ENCODE results near the gene PKD1L1.

Gene PKD1L1

DNA sequence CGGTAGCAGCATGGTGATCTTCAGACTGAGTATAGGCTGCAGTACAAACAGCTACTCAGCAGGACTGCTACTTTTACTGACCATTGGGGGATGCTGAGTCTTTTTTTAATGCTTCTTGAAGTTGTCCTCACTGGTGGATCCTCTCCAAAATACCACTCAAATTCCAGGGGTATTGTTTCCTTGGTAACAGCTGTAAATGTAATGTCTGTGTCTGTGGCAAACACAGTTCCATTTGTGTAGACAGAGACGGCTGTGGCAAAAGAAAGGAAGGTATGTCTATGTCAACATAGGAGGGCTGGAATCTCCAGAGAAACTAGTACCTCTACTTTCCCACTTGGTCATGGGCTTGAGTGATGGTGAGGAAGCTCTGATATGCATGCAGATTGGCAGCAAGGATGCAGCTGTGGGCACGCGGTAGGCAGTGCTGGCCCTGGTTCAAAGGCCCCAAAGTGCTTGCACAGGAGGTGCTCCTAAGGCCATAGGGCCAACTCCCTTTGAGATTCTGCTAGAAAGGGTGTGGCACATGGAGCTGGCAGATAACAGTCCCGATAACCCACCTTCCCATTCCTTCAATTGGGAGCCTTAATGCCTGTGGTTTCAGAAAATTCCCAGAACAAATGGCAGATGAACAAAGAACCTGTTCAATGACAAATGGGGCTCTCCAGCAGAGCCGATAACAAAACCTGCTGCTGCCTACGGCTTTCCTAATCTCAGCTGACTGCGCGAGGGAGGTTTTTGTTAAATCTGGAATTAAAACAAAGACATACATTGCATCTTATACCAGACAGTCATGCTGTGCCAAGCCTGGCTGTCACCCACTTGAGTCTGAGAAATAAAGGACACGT, 43.0 kb downstream of the PKD1L1 start:
- DNase-seq (ENCODE audit: low read depth), result no peak

- no peak for DNase-seq (ENCODE audit: low read depth)
Observed at GRCh38 chr7:47902013-47902412, 46.3 kb downstream of the PKD1L1 start.

DNA sequence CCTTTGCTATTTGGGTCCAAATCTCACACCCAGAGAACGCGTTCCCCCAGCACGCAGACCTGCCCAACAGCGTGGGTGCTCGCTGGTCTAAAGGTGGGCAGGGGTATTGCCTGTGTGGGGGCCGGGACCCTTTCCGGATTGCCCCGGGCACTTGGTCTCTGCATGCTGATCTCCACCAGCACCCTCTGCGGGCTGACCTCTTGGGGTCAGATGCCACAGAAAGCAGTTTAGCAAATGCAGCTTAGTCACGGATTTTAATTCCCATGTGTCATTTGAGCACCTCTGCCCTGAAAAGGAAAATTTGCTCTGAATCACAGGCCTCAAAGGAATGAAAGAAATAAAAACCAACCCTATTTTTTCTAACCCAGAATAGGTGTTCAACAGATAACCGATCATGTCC, 46.7 kb downstream of the PKD1L1 start:
- DNase-seq (ENCODE audit: low read depth), result no peak

DNA sequence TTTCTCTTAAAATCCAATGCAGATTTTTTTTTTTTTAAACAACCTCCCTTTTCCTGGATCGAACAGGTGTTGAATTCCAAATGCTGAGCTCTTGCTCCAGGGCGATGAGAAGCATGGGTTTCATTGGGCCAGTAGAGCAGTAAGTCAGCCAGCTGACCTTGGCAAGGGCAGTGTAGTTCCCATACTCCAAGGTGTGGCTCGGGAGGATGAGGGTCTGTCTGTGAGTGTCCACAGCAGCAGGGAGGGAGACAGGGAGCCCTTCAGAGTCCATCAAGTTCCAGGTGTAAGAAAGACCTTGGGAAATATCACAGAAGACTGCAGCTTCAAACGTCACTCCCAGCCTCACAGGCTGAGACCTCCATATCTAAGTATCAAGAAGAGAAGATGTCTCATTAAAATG, 50.4 kb downstream of the PKD1L1 start:
- DNase-seq (ENCODE audit: low read depth), result no peak

- no peak for DNase-seq (ENCODE audit: low read depth)
Observed at GRCh38 chr7:47896809-47897423, 51.4 kb downstream of the PKD1L1 start.

DNA sequence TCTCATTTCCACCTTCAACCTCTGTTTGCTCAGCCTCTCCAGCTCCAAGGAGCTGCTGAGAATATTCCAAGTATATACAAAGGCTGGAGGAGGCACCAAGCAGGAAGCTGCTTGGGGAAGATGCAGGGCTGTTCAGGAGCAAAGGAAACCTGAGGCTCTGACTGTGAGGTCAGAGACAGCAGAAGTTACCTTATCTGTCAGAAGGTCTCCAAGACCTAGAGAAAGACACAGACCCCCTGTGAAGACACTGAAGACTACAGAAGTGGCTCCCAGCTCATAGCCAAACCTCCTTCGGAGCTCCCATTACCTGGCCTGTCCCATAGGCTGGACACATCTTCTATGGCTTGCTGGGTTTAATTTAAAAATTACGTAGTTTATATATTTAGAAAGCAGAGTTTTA, 53.2 kb downstream of the PKD1L1 start:
- DNase-seq (ENCODE audit: low read depth), result no peak

GRCh38 chr7:47893721-47894365, 54.4 kb downstream of the PKD1L1 start:
- DNase-seq (ENCODE audit: low read depth), result no peak

DNA sequence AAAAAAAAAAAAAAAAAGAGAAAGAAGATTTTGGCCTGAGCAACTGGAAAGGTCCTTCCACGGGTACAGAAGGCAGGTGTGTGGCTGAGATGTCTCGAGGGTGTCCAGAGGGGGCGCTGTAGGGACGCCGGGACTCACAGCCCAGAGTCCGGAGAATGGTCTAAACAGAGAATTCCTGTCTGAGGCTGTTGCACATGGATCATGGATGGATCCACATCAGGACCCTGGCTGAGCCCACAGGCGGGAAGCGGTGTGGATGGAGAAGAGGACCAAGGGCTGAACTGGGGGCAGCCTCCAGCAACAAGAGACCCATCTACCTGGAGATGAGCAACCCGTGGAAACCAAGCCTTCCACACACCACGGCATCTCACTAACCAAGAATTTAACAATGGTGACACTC, 55.0 kb downstream of the PKD1L1 start:
- no peak for DNase-seq (ENCODE audit: low read depth)

DNA sequence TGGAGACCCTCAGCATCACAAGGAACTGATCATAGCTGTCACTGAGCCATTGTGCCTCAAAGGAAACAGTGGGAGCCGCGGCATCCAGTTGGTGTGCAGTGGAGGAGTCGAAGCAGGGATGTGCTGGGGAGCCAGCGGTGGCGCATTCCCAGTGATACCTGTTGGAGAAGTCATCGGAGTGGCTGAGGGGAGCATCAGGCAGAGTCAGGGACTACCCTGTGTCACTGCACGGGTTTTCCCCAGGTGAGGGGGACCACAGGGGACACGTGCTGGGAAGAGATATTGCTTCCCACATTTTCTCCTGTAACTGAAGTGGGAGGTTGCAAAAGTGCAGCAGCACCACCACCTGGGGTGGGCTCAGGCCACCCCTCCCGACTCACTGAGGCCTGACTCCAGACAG, 57.7 kb downstream of the PKD1L1 start:
- no peak for DNase-seq (ENCODE audit: low read depth)

DNA sequence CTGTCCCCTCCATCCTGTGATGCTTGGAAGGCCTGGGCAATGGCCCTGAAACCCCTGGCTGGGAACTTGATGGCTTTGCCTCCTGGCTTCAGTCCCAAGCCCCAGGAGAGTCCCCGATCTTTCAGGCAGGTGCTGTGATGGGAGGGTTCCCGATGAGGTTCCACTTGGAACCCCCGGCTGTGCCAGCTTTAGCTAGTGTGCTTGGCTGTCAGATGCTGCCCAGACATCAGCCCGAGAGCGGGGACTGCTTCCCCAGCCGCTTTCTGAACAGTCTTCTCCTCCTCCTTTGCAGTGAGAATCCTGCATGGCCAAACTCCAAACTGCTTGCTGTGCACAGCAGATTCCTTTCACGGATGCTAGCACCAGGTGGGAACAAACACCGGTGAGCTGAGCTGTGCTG, 58.1 kb downstream of the PKD1L1 start:
- no peak for DNase-seq (ENCODE audit: low read depth)

DNA sequence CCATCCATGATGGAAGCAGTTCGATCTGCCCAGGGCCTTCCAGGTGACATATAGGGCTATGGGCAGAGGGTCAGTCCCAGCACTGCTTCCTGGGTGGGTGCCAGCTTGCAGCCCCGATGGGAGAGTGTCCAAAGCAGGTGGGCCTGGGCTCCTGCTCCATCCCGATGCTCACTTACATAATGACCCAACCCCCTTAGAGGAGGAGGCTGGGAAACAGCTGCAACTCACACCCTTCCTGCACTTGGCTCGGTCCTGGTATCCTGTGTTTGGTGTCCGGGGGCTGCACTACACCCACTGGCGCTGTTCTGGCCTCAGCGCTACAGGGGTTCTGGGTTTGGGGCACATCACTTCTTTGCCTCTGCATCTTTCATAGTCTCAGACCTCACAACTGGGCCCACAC, 58.5 kb downstream of the PKD1L1 start:
- DNase-seq (ENCODE audit: low read depth), result no peak

- DNase-seq (ENCODE audit: low read depth), result no peak
Observed at GRCh38 chr7:47888371-47889265, 59.6 kb downstream of the PKD1L1 start.

GRCh38 chr7:47887016-47887640, 61.1 kb downstream of the PKD1L1 start:
- no peak for DNase-seq (ENCODE audit: low read depth)

DNA sequence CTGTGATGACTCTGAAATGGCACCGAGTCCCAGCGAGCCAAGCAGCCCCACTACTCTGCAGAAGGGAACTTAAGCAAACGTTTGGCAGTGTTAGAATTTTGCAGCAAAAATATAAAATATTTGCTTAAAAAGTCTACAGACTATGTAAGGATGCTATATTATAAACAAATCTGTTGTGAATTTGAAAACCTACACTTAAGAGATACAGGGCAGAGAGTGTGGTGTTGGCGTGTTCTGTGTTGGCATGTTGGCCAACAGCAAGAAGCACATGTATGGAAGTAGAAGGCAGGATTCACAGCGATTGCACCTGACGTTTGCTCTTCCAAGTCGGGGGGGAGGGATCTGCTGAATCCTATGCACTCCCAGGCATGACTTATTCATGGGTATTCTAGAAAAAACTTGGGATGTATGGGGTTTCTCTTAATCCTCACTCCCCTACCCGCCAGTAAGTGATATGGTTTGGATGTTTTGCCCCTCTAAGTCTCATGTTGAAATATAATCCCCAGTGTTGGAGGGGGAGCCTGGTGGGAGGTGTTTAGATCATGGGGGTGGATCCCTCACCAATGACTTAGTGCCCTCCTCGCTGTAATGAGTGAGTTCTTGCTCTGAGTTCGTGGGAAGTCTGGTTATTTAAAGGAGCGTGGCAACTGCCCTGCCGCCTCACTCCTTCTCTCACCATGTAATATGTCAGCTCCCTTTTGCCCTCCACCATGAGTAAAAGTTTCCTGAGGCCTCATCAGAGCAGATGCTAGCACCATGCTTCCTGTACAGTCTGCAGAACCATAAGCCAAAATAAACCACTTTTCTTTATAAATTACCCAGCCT, 62.1 kb downstream of the PKD1L1 start:
- DNase-seq (ENCODE audit: low read depth), result no peak

DNA sequence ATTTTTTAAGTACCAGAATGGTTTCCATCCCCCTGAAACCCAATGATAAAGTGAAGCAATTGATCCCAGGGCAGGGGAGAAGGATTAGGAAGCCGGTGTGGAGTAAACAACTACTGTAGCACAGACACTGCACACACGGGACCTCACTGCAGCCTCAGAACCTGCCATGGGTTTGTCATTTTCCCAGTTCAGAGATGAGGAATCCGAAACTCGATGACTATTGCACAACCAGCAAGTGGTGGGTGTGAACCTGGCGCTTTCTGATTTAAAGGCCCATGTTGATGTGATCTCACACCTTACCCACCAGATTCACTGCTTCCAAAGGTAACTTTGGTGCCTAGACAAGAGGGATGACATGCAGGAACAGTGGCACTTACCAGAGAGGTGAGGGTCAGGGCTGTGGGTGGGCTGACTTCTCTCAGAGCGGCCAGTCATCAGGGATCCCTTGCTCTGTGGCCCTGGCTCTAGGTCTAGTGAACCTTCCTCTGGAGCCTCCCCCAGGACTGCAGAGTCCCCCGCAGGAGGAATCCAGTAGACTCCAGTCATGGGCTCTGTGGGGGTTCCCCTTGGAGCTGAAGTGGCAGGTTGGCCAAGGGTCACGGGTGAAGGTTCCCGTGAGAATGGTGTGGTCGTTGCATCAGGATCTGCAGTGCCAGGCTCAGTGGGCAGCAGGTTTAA, 62.8 kb downstream of the PKD1L1 start:
- DNase-seq (ENCODE audit: low read depth), result no peak

DNA sequence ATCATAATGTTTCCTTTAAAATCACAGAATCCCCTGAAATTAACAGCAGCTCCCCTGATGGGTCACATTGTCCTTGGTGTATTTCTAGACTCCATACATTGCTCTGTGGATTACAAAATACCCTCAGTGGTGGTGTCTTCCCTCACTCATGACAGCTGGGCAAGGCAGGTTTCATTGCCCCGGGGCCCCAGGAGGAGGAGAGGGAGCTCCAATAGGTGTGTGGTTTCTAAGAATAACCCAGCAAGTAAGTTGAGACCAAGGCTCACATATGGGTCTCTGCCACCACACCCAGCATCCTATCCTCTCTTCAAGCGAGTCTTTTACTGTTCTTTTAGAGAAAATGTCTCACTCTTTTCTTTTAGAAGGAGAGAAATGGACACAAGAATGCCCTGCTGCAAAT, 63.6 kb downstream of the PKD1L1 start:
- no peak for DNase-seq (ENCODE audit: low read depth)

GRCh38 chr7:47882635-47883034, 65.6 kb downstream of the PKD1L1 start:
- no peak for DNase-seq (ENCODE audit: low read depth)

DNA sequence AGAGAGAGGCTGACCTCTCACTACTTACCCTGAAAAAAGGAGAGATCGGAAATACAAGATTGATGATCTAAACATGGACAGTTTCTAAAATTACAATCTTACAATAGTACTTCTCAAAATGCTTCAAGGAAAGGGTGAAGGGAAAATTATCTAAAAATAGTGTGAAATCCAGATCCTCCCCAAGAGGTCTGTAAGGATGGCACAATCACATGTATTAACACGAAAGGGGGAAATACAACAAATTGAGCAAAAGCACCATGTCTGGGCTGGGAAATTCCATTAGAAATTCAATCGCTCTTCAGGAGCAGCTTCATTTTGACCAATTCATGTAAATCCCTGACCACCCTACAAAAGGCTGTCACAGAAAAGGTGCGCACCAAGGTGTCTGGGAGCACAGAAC, 67.0 kb downstream of the PKD1L1 start:
- no peak for DNase-seq (ENCODE audit: low read depth)

- DNase-seq (ENCODE audit: low read depth), result no peak
Observed at GRCh38 chr7:47878662-47879061, 69.6 kb downstream of the PKD1L1 start.

DNA sequence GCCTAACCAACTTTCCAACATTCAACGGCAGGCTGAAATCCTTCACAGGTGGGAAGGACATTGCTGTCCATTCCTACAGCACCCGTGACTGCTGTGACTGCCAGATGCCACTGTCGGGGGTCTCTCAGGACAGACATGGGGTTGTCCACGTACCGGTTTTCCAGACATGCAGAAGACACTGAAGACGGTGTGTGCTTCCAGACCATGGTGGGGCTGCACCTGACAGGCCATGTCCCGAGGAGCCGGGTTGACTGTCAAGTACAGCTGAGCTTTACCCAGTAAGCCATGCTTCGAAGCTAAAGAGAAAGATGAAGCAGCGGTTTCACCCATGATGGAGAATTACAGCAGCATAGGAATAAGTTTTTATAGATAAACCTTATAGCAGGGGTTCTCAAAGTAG, 70.9 kb downstream of the PKD1L1 start:
- no peak for DNase-seq (ENCODE audit: low read depth)

Data from HS-27A (cell line).